PFSK-1 (cell line): Measurements from ENCODE around the gene PVRIG.

Source experiments
- FOXP2 ChIP-seq: optimal IDR thresholded peaks from 2 replicates; pipeline ENCODE3; 2011; ENCODE audit warnings: borderline replicate concordance, control low read depth, inconsistent platforms; ENCODE audit not compliant: insufficient read depth; ENCODE audit errors: extremely low read length, extremely low read depth
- POLR2AphosphoS5 ChIP-seq: IDR thresholded peaks from 2 replicates; pipeline ENCODE4 v1.6.1; 2012; ENCODE audit warnings: low read depth, mild to moderate bottlenecking, control low read depth, low read length, moderate library complexity
- SIN3A ChIP-seq: IDR thresholded peaks from 2 replicates; pipeline ENCODE4 v1.6.1; 2012; ENCODE audit warnings: mild to moderate bottlenecking, low read length, moderate library complexity, borderline replicate concordance; ENCODE audit not compliant: insufficient read depth
- TAF1 ChIP-seq: IDR thresholded peaks from 2 replicates; pipeline ENCODE4 v1.6.1; 2012; ENCODE audit warnings: low read length, control low read depth, borderline replicate concordance; ENCODE audit not compliant: insufficient read depth
- TF ChIP-seq, protein P1 (sequence below), 2 experiments: IDR thresholded peaks; 2 replicates each; pipeline versions ENCODE4 v1.6.1 to v1.8.0; 2011 to 2012; ENCODE audit warnings: low read depth in 2 of 2, low read length in 2 of 2, control low read depth in 1 of 2, inconsistent platforms in 1 of 2, mild to moderate bottlenecking in 1 of 2, moderate library complexity in 1 of 2; ENCODE audit not compliant: insufficient read depth in 1 of 2

Gene PVRIG

DNA sequence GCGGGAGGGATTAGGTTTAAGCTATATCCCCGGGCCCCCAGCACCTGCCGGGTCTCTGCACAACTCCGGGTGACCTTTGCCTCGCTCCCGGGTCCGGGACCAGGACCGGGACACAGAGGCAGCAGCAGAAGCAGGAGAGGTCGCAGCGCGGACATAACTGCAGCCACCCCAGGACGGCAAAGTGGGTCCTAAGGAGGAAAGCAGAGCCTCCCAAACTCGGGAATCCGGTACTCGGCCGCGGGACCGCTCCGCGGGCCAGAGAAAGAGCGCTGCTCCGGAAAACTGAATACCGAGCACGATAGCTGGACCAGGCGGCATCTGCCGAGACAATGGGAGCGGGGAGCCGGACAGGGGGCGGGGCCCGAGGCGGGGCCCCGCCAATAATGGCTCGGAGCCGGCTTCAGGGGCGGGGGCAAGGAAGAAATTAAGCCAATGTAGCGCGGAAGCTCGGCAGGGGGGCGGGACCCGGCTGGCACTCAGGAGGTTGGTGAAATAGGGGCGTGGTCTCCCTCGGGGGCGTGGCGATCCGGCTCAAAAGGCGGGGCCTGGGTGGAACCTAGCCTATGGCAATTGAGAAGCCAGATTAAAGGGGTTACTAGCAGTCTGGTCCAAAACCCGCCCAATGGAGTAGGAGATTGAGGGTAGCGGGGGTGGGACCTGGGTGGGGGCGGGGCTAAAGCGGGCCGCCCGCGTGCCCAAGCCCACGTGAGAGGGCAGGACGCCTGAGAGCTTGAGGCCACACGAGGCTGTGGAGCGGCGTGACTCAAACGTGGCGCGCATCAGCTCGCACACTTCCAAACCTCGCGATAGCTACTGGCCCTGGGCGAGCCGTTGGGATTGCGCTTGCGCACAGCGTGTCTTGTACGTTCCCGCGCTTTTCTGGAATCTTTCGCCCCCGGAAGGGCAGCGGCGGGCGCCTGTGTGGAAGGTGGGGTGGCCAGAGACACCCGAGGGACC is 42.4 kb upstream of the PVRIG start, which contains the start of the genes GPC2 and STAG3:
TSS of gene GPC2 (minus strand) at position 337 of the 957 bp plus-strand sequence. CDS start at position 155, 182 bp downstream.
TSS of gene STAG3 (plus strand) at position 874 of the 957 bp plus-strand sequence. CDS start 2,639 bp downstream, outside the sequence.
- TF ChIP-seq POLR2AphosphoS5 (peak; percentile 68; the same call in 1 of the 2 replicates), SIN3A (no peak), FOXP2 (no peak), TAF1 (0 out of 2 replicates have a peak, but pooled peaks have one; percentile 38)
- TF ChIP-seq, protein P1, sequence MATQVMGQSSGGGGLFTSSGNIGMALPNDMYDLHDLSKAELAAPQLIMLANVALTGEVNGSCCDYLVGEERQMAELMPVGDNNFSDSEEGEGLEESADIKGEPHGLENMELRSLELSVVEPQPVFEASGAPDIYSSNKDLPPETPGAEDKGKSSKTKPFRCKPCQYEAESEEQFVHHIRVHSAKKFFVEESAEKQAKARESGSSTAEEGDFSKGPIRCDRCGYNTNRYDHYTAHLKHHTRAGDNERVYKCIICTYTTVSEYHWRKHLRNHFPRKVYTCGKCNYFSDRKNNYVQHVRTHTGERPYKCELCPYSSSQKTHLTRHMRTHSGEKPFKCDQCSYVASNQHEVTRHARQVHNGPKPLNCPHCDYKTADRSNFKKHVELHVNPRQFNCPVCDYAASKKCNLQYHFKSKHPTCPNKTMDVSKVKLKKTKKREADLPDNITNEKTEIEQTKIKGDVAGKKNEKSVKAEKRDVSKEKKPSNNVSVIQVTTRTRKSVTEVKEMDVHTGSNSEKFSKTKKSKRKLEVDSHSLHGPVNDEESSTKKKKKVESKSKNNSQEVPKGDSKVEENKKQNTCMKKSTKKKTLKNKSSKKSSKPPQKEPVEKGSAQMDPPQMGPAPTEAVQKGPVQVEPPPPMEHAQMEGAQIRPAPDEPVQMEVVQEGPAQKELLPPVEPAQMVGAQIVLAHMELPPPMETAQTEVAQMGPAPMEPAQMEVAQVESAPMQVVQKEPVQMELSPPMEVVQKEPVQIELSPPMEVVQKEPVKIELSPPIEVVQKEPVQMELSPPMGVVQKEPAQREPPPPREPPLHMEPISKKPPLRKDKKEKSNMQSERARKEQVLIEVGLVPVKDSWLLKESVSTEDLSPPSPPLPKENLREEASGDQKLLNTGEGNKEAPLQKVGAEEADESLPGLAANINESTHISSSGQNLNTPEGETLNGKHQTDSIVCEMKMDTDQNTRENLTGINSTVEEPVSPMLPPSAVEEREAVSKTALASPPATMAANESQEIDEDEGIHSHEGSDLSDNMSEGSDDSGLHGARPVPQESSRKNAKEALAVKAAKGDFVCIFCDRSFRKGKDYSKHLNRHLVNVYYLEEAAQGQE (IDR thresholded peaks at IDR 0.05; ENCODE audit: insufficient read depth in 1 of 2, low read depth in 2 of 2, low read length in 2 of 2): no peak

DNA sequence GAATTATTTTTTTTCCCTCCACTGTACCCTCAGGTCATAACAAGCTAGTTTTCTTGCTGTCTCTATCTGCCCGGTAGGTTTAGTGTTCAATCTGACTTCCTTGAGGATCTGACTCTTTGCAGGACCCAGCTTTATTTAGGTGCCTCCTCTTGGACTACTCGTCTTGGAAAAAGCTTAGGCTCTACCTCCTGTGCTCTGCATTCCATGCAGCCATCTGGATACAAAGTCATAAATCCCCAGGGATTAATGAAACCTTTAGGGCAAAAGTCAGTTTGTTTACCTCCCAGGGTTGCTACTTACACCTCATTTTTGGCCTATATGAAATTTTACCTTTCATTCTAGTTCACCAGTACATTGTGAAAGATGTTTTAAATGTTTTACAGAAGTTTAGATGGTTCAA is 34.0 kb upstream of the PVRIG start:
- no peak for TF ChIP-seq SIN3A
- TF ChIP-seq POLR2AphosphoS5: no peak
- TF ChIP-seq, protein P1 (IDR thresholded peaks at IDR 0.05; ENCODE audit: insufficient read depth in 1 of 2, low read depth in 2 of 2, low read length in 2 of 2): no peak
- no peak for TF ChIP-seq FOXP2
- TF ChIP-seq TAF1: no peak

DNA sequence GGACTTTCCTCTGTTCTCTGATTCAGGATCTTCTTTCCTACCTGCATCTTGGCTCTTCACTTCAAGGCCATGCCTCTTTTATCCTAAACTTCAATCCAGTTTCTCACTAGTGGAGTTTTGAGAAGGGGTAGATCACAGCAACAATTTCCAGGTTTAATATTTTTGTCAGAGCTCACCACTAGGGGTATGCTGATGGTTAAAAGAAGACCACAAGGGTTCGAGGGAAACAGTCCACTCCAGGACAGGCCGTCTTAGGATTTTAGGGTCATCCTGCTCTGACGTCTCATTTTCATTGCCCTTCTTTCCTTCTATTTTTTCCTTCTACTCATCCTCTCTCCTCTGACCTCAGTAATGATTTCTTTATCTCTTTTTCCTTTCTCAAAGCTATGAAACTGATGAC is 30.7 kb upstream of the PVRIG start:
- TF ChIP-seq POLR2AphosphoS5: no peak
- TF ChIP-seq FOXP2: no peak
- no peak for TF ChIP-seq TAF1
- no peak for TF ChIP-seq SIN3A
- TF ChIP-seq, protein P1 (IDR thresholded peaks at IDR 0.05; ENCODE audit: insufficient read depth in 1 of 2, low read depth in 2 of 2, low read length in 2 of 2): no peak

DNA sequence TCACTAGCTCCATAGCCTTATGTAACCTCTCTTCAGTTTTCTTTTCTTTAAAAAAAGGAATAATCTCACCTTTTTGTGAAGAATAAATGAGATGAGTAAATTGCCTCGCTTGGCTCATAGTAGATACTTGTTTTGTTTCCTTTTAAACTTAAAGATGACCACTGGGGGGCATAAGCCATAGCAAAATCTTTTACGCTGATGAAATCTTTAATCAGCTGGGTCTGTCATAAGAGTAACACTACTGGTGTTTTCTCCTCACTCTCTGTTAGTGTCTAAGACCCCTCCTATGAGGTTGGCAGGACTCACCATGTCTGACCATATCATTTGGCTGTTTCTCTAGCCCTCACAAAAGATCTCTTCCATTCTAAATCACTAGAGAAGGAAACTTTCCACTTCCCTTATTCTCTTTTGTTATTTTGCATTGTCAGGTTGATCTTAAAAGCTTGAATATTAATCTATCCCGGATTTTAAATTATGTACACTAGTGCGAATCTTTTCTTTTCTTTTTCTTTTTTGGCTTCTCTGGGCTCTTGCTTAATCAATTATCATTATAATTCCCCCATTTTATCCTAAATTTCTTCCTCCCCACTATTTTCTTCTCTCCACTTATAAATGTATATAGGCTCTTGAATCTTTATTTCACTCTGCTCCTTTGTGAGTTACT is 29.6 kb upstream of the PVRIG start:
- TF ChIP-seq SIN3A: no peak
- TF ChIP-seq FOXP2: no peak
- TF ChIP-seq, protein P1 (IDR thresholded peaks at IDR 0.05; ENCODE audit: insufficient read depth in 1 of 2, low read depth in 2 of 2, low read length in 2 of 2): no peak
- TF ChIP-seq POLR2AphosphoS5: no peak
- no peak for TF ChIP-seq TAF1
